ENCODE results near the gene FNDC3B. TPM values are rescaled to one million over a fixed set of nuclear protein-coding genes. Genes with fewer than 3 reads are reported as not detected.

FNDC3B gene
- total and polyA plus RNA-seq, 2 donors (not counting 3 experiments of a cell fraction or from before 2014, with no cell fraction given), result 91.6 to 295 TPM

DNA sequence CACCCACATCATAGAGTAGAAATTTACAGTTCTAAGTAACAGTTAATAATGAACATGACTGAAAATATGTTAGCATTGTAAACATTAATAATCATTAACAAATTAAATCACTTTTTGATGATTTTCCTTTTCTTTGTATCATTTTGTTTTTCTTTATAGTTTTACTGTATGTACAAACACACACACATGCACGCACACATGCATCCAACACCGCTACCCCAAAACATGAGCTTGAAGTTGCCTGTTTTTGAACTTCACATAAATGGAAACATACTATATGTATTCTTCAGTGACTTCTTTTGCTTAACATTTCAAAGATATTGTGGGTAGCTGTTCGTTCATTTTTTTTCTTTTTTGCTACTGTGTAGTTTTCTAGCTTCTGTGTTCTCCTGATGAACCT lies 123.9 kb downstream of the FNDC3B start:
- Histone ChIP-seq H3K9me1 (replicated peaks; ENCODE audit: control insufficient read depth, extremely low read depth, insufficient read depth, low read length) (no peaks in the 10 kb centered on the region), H3K79me2 (ENCODE audit: control insufficient read depth, insufficient read depth, low read length) (peaks cover 92% of the 10 kb centered on the region), H3K4me1 (ENCODE audit: control insufficient read depth, extremely low read depth, insufficient read depth, low read length) (peaks cover 6% of the 10 kb centered on the region), H3K4me3 (replicated peaks in 1 of 3; ENCODE audit: insufficient read depth in 1 of 3, low read depth in 1 of 3, low read length in 3 of 3) (no peak overlapping the region), H4K20me1 (replicated peaks; ENCODE audit: control insufficient read depth, extremely low read depth, insufficient read depth, low read length) (peaks cover 8% of the 10 kb centered on the region), H3K36me3 (ENCODE audit: control insufficient read depth in 2 of 2, extremely low read depth in 1 of 2, insufficient read depth in 2 of 2, low read length in 2 of 2) (peaks cover 3 to 7% of the 10 kb centered on the region in 2 experiments), H2AFZ (ENCODE audit: low read depth, low read length) (no peak overlapping the region), H3K27me3 (ENCODE audit: control insufficient read depth in 2 of 2, insufficient read depth in 2 of 2, low read length in 2 of 2) (no peaks in the 10 kb centered on the region), H3K9me3 (replicated peaks; ENCODE audit: control insufficient read depth, insufficient read depth, low read length) (no peaks in the 10 kb centered on the region), H3K4me2 (ENCODE audit: insufficient read depth, low read length) (no peak overlapping the region), H3K27ac (ENCODE audit: insufficient read depth, low read depth, low read length) (no peak overlapping the region), H3K9ac (replicated peaks; ENCODE audit: extremely low read depth, insufficient read depth, low read length) (no peak overlapping the region)
- FAIRE-seq, result no peak
- dilution Hi-C loops (cut with MboI; ENCODE audit: extremely low pct_ligation_motif_present, low sequenced_read_pairs), result no loop called here
- DNase-seq (ENCODE audit: low read depth, low spot score), result no peak
- BruUV-seq (replicated peaks), result no TSS peak
- ChIA-PET CTCF (interaction anchor here (1.7 kb wide), 1 partner anchor 15 kb away, joined by 5 read pairs; no protein-coding TSS in a partner anchor), POLR2A (no interaction called here)
- TF ChIP-seq EZH2 (IDR thresholded peaks at IDR 0.05; ENCODE audit: borderline replicate concordance, low read depth, low read length, severe bottlenecking), result no peak
- no peak for TF ChIP-seq JUN (IDR thresholded peaks at IDR 0.05; ENCODE audit: borderline replicate concordance, insufficient read depth, insufficient read length, low read depth)
- TF ChIP-seq MAX (IDR thresholded peaks at IDR 0.05; ENCODE audit: insufficient read depth, insufficient read length), result no peak
- no peak for TF ChIP-seq POLR2A (IDR thresholded peaks at IDR 0.05; ENCODE audit: low read depth, low read length)
- no peak for TF ChIP-seq GATA2 (IDR thresholded peaks at IDR 0.05; ENCODE audit: insufficient read depth, insufficient read length, low read depth, low read length)
- TF ChIP-seq CTCF (IDR thresholded peaks at IDR 0.05; ENCODE audit: extremely low read depth in 1 of 2, insufficient read depth in 1 of 2, low read depth in 1 of 2, low read length in 2 of 2), result no peak
- intact Hi-C loops (cut with micrococcal nuclease), result no loop called here
